CD1c-positive myeloid dendritic cell (primary cell): ENCODE measurements around the gene SERP1.

Experiments
- DNase-seq: peaks from one replicate; pipeline ENCODE4 v3.0.0-alpha.2; 2016; ENCODE audit errors: extremely low spot score

The SERP1 gene

GRCh38 chr3:150546226-150547044, at the start of gene SERP1, which contains the start of gene EIF2A:
Gene SERP1, minus strand, starts transcription at chr3:150546496. Its CDS starts 361 bp downstream, at chr3:150546135.
Gene EIF2A, plus strand, starts transcription at chr3:150546787. Its CDS starts 16 bp downstream, at chr3:150546803.
- DNase-seq = peak; percentile 100

DNA sequence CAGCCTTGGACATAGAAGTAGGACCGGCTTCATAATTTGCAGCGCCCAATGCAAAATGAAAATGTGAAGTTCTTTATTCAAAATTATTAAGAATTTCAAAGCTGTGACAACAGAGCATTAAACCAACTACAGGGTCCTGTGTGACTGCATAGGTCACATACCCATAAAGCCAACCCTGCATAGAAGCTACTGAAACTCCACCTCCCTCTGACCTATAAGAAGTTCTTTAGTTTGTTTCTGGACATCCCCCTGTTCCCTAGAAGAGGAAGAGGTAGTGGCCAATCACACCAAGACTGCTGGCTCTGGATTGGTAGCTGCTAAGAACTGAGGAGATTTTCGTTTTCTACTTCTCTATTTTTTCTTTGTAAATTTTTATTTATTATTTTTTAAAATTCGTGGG, 47.9 kb upstream of the SERP1 start:
- DNase-seq = peak; percentile 22

GRCh38 chr3:150589759-150590158, 43.5 kb upstream of the SERP1 start:
- no peak for DNase-seq

DNA sequence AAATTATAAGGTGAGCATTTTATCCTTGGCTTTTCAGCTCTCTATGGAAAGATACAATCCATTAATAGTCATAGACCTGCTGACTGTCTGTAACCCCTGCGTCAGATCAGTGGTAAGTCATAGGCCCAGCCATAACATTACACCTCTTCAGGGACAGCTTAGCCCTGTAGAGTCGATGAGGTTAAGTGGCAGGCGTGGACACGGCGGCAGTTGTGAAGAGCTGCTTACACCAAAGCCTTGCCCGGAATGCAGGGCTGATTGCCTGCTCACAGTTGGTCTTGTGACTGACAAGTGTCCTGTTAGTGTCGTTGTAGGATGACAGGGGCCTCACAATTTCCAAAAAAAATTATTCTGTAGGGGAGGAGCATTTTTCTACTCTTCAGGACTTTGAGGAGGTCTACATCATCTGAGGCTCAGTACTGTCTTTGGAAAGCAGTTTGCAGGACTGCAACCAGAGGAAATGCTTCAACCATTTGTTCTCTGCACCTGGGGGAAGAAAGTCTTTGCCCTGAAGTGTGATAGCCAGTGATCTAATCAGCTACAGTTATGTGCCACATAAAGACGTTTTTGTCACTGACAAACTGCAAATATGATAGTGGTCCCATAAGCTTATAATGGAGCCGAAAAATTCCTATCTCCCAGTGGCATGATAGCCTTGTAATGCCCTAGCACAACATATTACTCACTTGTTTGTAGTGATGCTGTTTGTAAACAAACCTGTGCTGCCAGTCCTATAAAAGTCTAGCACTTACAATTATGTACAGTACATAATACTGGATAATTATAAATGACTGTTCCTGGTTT, 41.9 kb upstream of the SERP1 start:
- no peak for DNase-seq

- DNase-seq = no peak
Observed at GRCh38 chr3:150583028-150583427, 36.7 kb upstream of the SERP1 start.

- DNase-seq = no peak
Observed at GRCh38 chr3:150582620-150583019, 36.3 kb upstream of the SERP1 start.

DNA sequence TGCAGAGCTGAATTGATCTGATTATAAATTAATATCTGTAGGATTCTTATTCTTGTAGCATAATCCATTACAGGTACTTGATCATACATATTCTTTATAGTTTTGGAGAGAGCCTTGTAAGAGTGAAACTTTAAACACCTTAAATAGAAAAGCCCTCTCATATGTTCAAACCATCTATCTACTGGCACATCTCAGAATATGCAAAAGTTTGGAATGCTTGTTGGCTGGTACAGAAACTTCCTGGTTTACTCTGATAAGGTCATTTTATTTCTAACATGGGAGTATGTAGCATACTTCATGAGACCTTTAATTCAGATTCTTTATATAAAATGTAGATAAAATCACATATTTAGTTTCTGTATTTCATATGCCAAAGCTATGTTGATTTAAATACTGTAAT, 34.9 kb upstream of the SERP1 start:
- no peak for DNase-seq

DNA sequence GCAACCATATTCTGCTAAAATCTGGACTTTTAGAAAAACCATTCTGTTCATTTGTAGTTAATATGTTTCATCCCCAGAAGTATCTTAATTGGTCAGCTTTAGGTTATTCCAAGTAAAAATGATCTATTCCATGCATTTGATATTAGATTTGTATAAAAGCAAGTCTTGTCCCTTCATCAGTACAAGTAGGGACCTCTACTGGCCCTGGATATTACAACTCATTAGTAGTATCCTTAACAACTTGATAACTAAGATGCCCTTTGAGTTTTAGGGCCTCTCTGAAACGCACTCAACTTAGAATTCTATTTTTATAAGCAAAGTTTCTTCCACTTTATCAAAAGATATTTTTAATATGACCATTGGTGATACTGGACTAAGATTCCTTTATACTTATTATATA, 31.6 kb upstream of the SERP1 start:
- DNase-seq = no peak

DNA sequence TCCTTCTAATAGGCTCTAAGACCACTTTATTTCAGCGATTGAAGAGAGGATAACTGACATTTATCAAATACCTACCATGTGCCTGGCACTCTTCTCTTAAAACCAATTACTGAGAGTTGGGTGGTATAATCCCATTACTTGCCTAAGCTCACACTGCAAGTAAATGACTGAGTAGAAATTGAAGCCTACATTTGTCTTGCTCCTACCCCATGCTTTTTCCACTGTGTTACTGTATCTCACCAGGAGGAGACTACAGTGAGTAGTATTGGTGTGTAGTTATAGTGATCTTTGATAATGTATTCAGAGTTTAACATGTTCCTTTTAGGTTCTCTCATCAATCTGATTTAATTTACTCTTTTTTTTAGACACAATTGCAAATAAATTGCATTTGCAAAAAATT, 21.0 kb upstream of the SERP1 start:
- no peak for DNase-seq

- no peak for DNase-seq
Observed at GRCh38 chr3:150564243-150564642, 17.9 kb upstream of the SERP1 start.

DNA sequence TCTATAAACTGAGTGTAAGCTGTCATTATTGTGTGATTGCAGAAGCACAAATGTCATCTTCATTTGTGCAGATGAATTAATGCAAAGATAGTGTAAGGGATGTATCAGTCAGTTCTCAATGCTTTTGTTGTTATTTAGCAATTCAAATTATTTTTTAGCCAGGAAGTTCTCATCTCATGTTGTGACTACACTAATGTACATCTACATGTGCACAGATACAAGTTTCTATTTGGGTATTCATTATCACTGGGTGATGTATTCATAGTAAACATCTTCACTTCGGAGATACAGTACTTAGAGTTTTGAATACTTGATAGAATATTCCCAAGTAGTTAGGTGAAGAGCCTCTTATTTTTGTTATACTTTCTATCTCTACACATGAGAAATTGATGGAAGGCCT, 11.4 kb upstream of the SERP1 start:
- DNase-seq = no peak

DNA sequence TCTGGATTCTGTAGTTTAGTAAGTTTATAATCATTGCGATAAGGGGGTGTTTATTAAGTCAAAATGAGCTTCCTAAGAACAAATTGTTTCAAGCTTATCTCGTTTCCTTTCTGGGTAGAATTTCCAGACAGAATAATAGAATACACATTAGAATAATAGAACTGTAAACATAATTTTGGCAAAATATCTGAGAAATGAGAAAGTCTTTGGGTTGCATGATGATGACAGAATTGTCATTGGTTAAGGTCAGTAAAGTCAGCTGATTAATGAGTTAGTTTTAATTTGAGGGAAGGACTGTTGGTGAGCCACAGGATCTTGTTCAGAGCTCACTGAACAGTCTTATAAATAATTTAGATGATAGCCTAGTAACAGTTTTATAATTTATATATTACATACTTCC, 10.5 kb upstream of the SERP1 start:
- DNase-seq = no peak

DNA sequence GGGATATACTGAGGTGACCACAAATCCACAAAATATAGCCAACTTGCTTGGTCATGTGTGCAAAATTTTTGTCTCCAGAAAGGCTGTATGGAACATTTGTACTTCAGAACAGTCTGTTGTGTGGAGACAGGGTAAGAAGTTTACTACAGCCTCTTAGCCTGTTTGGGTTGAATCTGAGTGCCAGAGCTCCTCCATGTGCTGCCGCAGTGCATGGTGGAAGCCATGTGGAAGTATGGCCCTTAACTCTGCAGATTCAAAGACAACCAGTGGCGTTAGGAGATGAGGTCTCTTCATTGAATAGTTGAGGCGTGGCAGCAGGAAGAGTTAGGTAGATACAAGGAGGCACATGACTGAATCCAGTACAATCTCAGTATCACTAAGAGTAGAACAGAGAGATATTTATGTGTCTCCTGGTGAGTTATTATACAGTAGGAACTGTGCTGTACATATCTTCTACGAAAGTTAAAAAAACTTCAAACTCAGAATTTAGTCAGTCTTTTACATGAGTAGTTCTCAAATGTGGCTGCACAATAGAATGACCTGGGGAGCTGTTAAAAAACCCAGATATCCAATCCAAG, 9.7 kb upstream of the SERP1 start:
- no peak for DNase-seq

GRCh38 chr3:150547045-150547741, 897 bp upstream of the SERP1 start:
- DNase-seq = peak; percentile 38

DNA sequence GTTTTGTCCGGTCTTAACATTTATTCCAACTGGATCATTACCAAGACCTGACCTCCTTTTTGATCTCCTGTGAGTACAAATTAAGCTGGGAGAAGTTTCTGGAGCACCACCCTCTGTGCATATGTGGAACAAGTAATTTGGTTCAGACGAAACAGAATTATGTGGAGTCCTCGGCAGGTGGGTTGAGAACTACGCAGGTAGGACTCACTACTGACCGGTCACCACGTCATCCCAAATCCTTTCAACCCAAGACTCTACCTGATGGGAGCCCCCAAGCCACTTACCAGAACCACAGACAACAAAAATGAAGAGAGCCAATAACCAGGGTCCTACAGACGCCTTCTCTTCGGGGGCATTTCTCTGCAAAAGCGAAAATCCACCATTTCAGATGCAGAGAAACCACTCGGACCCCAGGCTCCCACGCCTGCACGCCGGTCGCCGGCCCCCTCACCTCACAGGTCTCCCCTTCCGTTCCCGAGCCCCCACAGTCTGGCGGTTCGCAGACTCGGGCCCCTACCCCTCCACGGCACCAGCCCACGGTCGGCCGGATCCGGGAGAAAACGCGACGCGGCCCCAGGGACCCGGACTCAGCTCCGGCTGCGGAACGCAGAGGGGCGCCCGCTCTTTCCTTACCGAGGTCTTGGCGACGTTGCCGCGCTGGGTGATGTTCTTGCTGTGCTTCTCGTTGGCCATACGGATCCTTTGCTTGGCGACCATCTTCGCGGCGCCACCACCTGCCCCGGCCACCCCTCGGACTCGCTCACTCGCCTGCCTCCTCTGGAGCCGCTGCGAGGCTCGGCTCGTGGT, 674 bp downstream of the SERP1 start:
- DNase-seq = peak; percentile 41

DNA sequence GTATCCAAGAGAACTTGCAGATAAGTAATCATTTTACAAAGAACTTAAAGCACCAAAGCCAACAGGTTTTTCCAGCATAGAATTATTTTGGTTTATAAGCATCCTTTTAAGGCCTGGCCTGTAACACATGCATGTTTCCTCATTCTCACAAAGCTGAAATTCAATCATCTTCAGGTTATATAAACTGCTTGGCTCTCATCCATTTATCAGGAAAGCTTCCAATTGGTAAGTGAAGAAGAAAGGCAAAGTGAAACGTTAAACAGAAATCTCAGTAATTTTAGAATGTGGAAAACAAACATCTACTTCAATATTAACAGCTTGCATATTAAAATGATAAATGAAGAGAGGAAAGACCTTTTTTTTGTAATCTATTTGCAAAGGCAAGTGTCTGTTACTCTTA, 1.6 kb downstream of the SERP1 start:
- peak; percentile 24 for DNase-seq

GRCh38 chr3:150544041-150544440, 2.3 kb downstream of the SERP1 start:
- DNase-seq = no peak

DNA sequence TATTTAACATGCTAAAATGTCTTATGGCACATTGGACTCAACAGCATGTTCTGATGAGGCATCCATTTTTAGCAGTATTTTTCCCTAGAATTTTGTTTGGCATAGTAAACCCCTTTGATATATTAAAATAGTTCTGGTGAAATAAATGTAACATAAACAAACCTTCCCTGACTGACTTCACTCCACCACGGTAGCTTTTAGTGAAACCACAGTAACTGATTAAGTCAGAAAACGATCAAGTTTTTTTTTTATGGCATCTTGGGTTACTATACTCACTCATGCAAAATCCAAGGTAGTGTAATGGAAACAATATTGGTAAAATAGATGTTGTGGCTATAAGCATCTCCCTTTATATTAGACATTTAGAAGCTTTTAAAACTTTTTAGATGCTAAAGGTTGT, 2.8 kb downstream of the SERP1 start:
- DNase-seq = no peak

DNA sequence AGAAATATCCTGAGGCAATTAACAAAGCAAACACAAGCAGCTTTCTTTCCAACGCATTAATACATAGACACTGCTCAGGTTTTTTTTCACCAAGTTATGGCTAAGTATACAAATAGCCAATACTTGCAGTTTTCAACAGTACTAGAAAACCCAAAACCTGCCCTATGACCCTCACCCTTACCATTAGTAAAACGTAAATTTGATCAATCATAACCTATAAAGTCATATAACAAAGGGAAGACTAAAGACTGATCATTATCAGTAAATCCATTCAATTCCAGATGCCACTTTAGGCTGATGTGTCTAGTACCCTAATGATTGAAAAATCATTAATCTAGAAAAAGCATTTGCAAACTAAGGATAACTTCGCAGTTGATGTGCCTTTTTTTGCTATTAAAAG, 3.2 kb downstream of the SERP1 start:
- DNase-seq = no peak

DNA sequence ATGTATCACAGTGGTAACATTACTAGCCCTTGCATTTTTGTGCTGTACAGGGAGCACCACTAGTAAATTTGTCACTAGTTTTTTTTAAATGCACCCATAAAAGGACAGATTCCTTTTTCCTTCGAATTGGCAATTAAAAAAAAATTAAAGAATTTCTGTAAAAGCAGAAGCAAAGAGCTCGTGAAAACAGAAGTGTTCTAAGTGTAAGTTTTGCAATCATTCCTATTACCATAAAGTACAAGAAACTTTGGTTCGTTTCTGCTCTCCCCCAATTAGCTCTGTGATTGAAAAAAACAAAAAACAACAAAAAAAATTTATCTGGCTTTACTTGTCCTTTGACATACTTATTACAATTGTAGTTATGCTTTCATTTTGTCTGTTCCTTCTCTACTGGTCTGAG, 5.3 kb downstream of the SERP1 start:
- DNase-seq = peak; percentile 82

GRCh38 chr3:150540297-150540696, 6.0 kb downstream of the SERP1 start:
- DNase-seq = no peak
